ENCODE measurements around the gene FBRSL1.

FBRSL1 gene

GRCh38 chr12:132487311-132487741 is 2.6 kb upstream of the FBRSL1 start:
- H3K4me3 ChIP-seq (ENCODE audit: low read depth, low read length), result no peak overlapping the region
- TF ChIP-seq, protein P1, sequence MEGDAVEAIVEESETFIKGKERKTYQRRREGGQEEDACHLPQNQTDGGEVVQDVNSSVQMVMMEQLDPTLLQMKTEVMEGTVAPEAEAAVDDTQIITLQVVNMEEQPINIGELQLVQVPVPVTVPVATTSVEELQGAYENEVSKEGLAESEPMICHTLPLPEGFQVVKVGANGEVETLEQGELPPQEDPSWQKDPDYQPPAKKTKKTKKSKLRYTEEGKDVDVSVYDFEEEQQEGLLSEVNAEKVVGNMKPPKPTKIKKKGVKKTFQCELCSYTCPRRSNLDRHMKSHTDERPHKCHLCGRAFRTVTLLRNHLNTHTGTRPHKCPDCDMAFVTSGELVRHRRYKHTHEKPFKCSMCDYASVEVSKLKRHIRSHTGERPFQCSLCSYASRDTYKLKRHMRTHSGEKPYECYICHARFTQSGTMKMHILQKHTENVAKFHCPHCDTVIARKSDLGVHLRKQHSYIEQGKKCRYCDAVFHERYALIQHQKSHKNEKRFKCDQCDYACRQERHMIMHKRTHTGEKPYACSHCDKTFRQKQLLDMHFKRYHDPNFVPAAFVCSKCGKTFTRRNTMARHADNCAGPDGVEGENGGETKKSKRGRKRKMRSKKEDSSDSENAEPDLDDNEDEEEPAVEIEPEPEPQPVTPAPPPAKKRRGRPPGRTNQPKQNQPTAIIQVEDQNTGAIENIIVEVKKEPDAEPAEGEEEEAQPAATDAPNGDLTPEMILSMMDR (IDR thresholded peaks at IDR 0.05; ENCODE audit: low read depth, low read length), result no peak

DNA sequence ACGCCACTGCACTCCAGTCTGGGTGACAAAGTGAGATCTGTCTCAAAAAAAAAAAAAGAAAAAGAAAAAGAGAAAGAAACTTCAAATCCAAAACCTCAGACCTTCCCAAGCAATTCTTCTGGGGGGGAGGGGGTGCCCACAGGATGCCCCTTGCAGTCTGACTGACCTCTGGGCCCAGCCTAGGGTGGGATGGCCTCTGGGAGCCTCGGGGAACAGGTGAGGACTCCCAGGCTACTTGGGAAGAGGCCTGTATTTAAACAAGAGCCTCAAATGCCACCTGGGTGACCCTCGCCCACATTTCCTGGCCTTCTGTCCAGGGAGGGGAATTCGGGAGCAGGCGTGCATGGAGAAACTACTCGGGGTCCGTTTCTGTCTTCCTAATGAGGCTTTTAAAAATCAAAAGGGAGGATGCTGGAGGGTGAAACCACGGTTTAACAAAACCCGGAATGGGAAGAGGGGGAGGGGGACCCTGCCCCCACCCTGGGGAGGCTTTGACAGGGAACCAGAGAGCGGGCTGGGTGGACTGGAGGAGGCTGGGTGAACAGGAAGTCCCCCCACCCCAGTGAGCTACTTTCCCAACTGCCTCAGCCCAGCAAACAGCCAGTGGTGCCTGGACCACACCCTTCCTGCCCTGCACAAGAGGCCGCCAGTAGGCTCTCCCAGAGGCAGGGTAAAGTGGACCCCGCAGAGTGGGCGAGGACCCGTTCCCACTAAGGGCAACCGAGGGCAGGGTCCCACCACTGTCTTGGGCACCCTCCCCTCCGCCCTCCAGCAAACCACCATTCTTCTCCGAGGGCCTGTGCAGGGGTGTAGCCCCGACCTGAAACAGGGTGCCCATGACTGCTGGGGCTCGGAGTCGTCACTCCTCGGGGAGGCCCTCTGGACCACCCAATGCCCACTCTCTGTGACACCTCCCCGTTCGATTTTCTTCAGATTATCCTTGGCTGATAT is 1.5 kb upstream of the FBRSL1 start:
- H3K4me3 ChIP-seq (ENCODE audit: low read depth, low read length), result no peak overlapping the region

DNA sequence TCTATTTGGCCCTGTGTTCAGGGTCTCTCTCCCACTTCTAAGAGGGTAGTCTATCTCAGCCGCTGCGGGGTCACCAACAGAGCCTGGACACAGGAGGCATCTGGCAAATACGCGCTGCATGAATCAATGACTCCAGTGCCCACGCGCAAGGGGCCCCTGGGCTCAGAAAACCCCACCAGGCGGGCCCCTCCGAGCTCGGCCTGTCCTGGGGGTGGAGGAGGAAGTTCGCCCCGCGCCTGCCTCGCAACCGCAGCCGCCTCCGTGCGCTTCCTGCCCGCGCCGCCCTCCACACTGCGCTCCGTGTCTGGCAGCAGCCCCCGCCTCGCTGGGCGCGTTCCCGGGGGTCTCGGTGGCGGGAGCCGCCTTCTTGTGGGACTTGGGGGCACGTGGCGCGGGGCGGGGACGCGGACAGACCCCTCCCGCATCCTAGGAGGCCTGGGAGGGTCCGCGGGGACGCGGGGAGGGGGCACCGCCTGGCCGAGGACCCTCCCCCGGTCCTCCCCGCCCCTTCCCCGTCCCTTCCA is 811 bp upstream of the FBRSL1 start:
- peak overlapping the region; percentile 54 for H3K4me3 ChIP-seq (ENCODE audit: low read depth, low read length)
- TF ChIP-seq, protein P1 (IDR thresholded peaks at IDR 0.05; ENCODE audit: low read depth, low read length), result no peak

More for the DNA sequence above, 1.5 kb upstream of the FBRSL1 start:
- TF ChIP-seq, protein P1 (IDR thresholded peaks at IDR 0.05; ENCODE audit: low read depth, low read length), result no peak

- TF ChIP-seq, protein P1 (IDR thresholded peaks at IDR 0.05; ENCODE audit: low read depth, low read length), result no peak
- H3K4me3 ChIP-seq (ENCODE audit: low read depth, low read length), result peak overlapping the region; percentile 73
Observed at GRCh38 chr12:132490422-132491137, 629 bp downstream of the FBRSL1 start.

- peak overlapping the region; percentile 73 for H3K4me3 ChIP-seq (ENCODE audit: low read depth, low read length)
- TF ChIP-seq, protein P1 (IDR thresholded peaks at IDR 0.05; ENCODE audit: low read depth, low read length), result no peak
Observed at GRCh38 chr12:132491138-132491663, 1.2 kb downstream of the FBRSL1 start.

DNA sequence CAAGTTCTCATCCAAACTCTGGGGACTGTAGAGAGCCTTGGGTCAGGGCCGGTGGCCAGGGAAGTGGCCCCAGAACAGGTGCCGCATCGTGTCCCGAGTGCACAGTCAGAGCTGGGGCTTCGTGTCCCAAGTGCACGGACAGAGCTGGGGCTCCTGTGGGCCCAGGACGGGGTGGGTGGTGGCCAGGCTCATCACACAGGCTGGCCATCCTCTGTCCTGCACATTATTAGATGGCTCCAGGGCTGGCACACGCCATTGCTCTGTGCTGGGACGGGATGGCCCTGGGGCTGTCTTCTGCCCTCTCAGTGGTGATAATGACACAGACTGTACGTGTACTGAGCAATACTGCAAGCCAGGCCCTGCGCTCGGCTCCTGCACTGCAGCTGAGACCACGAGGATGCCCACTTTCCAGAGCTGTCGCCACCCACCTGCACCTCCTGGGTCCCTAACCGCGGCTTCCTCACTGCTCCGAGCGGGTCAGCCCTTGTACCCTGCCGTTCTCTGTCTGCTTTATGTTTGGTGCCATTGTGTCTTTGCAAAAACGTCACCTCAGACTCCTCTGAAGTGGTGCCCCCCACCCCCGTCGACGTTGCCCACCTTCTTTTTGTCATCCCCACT is 1.9 kb downstream of the FBRSL1 start:
- H3K4me3 ChIP-seq (ENCODE audit: low read depth, low read length), result peak overlapping the region; percentile 73
- TF ChIP-seq, protein P1 (IDR thresholded peaks at IDR 0.05; ENCODE audit: low read depth, low read length), result no peak

Measured in WI38 (cell line).